Upper lobe of right lung (tissue), 1 donor: ENCODE data around the gene ALDH18A1. TPM values are rescaled to one million over a fixed set of nuclear protein-coding genes. Genes with fewer than 3 reads are reported as not detected.

Experiments used
- total RNA-seq: library from RNA; stranded (reverse); fragmentation: NEBNext Ultra II Directional; extraction: Animal tissue kit (Norgen Biotek cat#: 25700); gene quantifications from one replicate; pipeline ENCODE4 v1.2.1, GENCODE V29; 2021
- donor health status: DM: no; HTN: yes; CAD: no; lungs with severe emphysema.

Gene ALDH18A1
- total RNA-seq, 1 donor from 2014 or later, result 32.8 TPM

Other genes starting within 250 kb of the ALDH18A1 start
- gene SORBS1, start 95.3 kb downstream of the ALDH18A1 start, total RNA-seq, result 50.7 TPM
- 29.0 TPM for gene TCTN3, start 37.2 kb upstream of the ALDH18A1 start, total RNA-seq
- 64.6 TPM for gene ENTPD1, start 99.5 kb upstream of the ALDH18A1 start, total RNA-seq